ENCODE data around the gene LRTM2. TPM values are rescaled to one million over a fixed set of nuclear protein-coding genes. Genes with fewer than 3 reads are reported as not detected.

LRTM2 gene
- total RNA-seq, 1 experiment from 2014 or later: not detected

- Histone ChIP-seq H3K4me1 (ENCODE audit: control insufficient read depth, insufficient read depth, low read length) (no peaks in the 10 kb centered on the region), H3K27ac (ENCODE audit: low read length) (no peak overlapping the region), H3K36me3 (ENCODE audit: control insufficient read depth, insufficient read depth, low read length) (no peaks in the 10 kb centered on the region), H3K9me3 (ENCODE audit: control insufficient read depth, insufficient read depth, low read depth, low read length) (no peaks in the 10 kb centered on the region), H3K4me3 (ENCODE audit: low read depth in 2 of 2, low read length in 2 of 2) (no peak overlapping the region), H3K27me3 (ENCODE audit: control insufficient read depth, insufficient read depth, low read length) (no peaks in the 10 kb centered on the region)
- TF ChIP-seq, protein P1, sequence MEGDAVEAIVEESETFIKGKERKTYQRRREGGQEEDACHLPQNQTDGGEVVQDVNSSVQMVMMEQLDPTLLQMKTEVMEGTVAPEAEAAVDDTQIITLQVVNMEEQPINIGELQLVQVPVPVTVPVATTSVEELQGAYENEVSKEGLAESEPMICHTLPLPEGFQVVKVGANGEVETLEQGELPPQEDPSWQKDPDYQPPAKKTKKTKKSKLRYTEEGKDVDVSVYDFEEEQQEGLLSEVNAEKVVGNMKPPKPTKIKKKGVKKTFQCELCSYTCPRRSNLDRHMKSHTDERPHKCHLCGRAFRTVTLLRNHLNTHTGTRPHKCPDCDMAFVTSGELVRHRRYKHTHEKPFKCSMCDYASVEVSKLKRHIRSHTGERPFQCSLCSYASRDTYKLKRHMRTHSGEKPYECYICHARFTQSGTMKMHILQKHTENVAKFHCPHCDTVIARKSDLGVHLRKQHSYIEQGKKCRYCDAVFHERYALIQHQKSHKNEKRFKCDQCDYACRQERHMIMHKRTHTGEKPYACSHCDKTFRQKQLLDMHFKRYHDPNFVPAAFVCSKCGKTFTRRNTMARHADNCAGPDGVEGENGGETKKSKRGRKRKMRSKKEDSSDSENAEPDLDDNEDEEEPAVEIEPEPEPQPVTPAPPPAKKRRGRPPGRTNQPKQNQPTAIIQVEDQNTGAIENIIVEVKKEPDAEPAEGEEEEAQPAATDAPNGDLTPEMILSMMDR (IDR thresholded peaks at IDR 0.05): no peak
- TF ChIP-seq POLR2AphosphoS5 (IDR thresholded peaks at IDR 0.05; ENCODE audit: low read depth, low read length) (no peak), SIN3A (IDR thresholded peaks at IDR 0.05; ENCODE audit: borderline replicate concordance, insufficient read depth, low read depth, low read length) (no peak), TCF7L2 (IDR thresholded peaks at IDR 0.05; ENCODE audit: low read depth, low read length) (no peak)
- TF ChIP-seq, protein P2, sequence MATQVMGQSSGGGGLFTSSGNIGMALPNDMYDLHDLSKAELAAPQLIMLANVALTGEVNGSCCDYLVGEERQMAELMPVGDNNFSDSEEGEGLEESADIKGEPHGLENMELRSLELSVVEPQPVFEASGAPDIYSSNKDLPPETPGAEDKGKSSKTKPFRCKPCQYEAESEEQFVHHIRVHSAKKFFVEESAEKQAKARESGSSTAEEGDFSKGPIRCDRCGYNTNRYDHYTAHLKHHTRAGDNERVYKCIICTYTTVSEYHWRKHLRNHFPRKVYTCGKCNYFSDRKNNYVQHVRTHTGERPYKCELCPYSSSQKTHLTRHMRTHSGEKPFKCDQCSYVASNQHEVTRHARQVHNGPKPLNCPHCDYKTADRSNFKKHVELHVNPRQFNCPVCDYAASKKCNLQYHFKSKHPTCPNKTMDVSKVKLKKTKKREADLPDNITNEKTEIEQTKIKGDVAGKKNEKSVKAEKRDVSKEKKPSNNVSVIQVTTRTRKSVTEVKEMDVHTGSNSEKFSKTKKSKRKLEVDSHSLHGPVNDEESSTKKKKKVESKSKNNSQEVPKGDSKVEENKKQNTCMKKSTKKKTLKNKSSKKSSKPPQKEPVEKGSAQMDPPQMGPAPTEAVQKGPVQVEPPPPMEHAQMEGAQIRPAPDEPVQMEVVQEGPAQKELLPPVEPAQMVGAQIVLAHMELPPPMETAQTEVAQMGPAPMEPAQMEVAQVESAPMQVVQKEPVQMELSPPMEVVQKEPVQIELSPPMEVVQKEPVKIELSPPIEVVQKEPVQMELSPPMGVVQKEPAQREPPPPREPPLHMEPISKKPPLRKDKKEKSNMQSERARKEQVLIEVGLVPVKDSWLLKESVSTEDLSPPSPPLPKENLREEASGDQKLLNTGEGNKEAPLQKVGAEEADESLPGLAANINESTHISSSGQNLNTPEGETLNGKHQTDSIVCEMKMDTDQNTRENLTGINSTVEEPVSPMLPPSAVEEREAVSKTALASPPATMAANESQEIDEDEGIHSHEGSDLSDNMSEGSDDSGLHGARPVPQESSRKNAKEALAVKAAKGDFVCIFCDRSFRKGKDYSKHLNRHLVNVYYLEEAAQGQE (IDR thresholded peaks at IDR 0.05; ENCODE audit: insufficient read depth in 1 of 2, low read depth in 2 of 2, low read length in 1 of 2): no peak
- intact Hi-C loops (cut with micrococcal nuclease; ENCODE audit: unreplicated experiment) (no loop called here), in situ Hi-C loops (cut with HindIII; ENCODE audit: low pct_unique_long_range_greater_than_20kb, low sequenced_read_pairs) (no loop called here)
- POLR2A ChIA-PET: no interaction called here
- no TSS peak for BruUV-seq (replicated peaks)
- ATAC-seq (no peak), DNase-seq (ENCODE audit: low read depth, low spot score) (no peak)
- CTCF ChIA-PET: no interaction called here
Measured at GRCh38 chr12:1880153-1880845, 59.9 kb downstream of the LRTM2 start.

- Histone ChIP-seq H3K4me3 (ENCODE audit: low read depth in 2 of 2, low read length in 2 of 2) (no peak overlapping the region), H3K36me3 (ENCODE audit: control insufficient read depth, insufficient read depth, low read length) (no peaks in the 10 kb centered on the region), H3K9me3 (ENCODE audit: control insufficient read depth, insufficient read depth, low read depth, low read length) (no peaks in the 10 kb centered on the region), H3K4me1 (ENCODE audit: control insufficient read depth, insufficient read depth, low read length) (no peaks in the 10 kb centered on the region), H3K27ac (ENCODE audit: low read length) (no peak overlapping the region), H3K27me3 (ENCODE audit: control insufficient read depth, insufficient read depth, low read length) (no peaks in the 10 kb centered on the region)
- intact Hi-C loops (cut with micrococcal nuclease; ENCODE audit: unreplicated experiment) (no loop called here), in situ Hi-C loops (cut with HindIII; ENCODE audit: low pct_unique_long_range_greater_than_20kb, low sequenced_read_pairs) (no loop called here)
- ATAC-seq (no peak), DNase-seq (ENCODE audit: low read depth, low spot score) (no peak)
- TF ChIP-seq TCF7L2 (IDR thresholded peaks at IDR 0.05; ENCODE audit: low read depth, low read length): no peak
- TF ChIP-seq, protein P1 (IDR thresholded peaks at IDR 0.05): no peak
- TF ChIP-seq POLR2AphosphoS5 (IDR thresholded peaks at IDR 0.05; ENCODE audit: low read depth, low read length): no peak
- TF ChIP-seq SIN3A (IDR thresholded peaks at IDR 0.05; ENCODE audit: borderline replicate concordance, insufficient read depth, low read depth, low read length): no peak
- TF ChIP-seq, protein P2 (IDR thresholded peaks at IDR 0.05; ENCODE audit: insufficient read depth in 1 of 2, low read depth in 2 of 2, low read length in 1 of 2): no peak
- no TSS peak for BruUV-seq (replicated peaks)
- ChIA-PET POLR2A (no interaction called here), CTCF (no interaction called here)
Measured at GRCh38 chr12:1880876-1881275, 60.5 kb downstream of the LRTM2 start.
